H54 (cell line): ENCODE measurements around the gene TTC23L.
"Not testable (repeated sequence)": the region's sequence is repeated elsewhere in the genome, so short reads cannot be mapped to it uniquely, and the experiment has no call there.

ENCODE experiments used
- DNase-seq: peaks from one replicate; pipeline ENCODE4 v3.0.0; 2011; ENCODE audit warnings: low spot score, mixed read lengths; ENCODE audit not compliant: insufficient read length
- FAIRE-seq: peaks from 3 replicates; lab custom pipeline; 2011; peaks lifted over from hg19 to GRCh38; lab: Jason Lieb, UNC
- POLR2A ChIP-seq: IDR thresholded peaks from 2 replicates; pipeline ENCODE4 v1.6.1; 2011; ENCODE audit warnings: low read depth, mild to moderate bottlenecking, low read length

Gene TTC23L

GRCh38 chr5:34822956-34823715 lies 15.8 kb upstream of the TTC23L start:
- no peak for FAIRE-seq

GRCh38 chr5:34826347-34826746 lies 12.6 kb upstream of the TTC23L start:
- no peak for FAIRE-seq
- DNase-seq = no peak

More at GRCh38 chr5:34822956-34823715, 15.8 kb upstream of the TTC23L start:
- DNase-seq = no peak
- no peak for TF ChIP-seq POLR2A

GRCh38 chr5:34827588-34828506 lies 11.1 kb upstream of the TTC23L start:
- no peak for TF ChIP-seq POLR2A
- no peak for FAIRE-seq

More at GRCh38 chr5:34826347-34826746, 12.6 kb upstream of the TTC23L start:
- TF ChIP-seq POLR2A = no peak

GRCh38 chr5:34830827-34831226 lies 8.1 kb upstream of the TTC23L start:
- not testable (repeated sequence) for DNase-seq, FAIRE-seq

More at GRCh38 chr5:34827588-34828506, 11.1 kb upstream of the TTC23L start:
- DNase-seq = no peak

GRCh38 chr5:34831303-34831702 lies 7.7 kb upstream of the TTC23L start:
- TF ChIP-seq POLR2A = no peak
- DNase-seq (no peak), FAIRE-seq (no peak)

- DNase-seq (no peak), FAIRE-seq (no peak)
- no peak for TF ChIP-seq POLR2A
These were observed 6.4 kb upstream of the TTC23L start for GRCh38 chr5:34832568-34832967.

- TF ChIP-seq POLR2A = no peak
- FAIRE-seq = no peak
These were observed 5.9 kb upstream of the TTC23L start for GRCh38 chr5:34833090-34833489.

GRCh38 chr5:34833976-34834793 lies 4.8 kb upstream of the TTC23L start:
- DNase-seq (no peak), FAIRE-seq (no peak)
- no peak for TF ChIP-seq POLR2A

More at GRCh38 chr5:34833090-34833489, 5.9 kb upstream of the TTC23L start:
- DNase-seq = no peak

GRCh38 chr5:34834794-34835089 lies 4.2 kb upstream of the TTC23L start:
- no peak for TF ChIP-seq POLR2A
- DNase-seq (no peak), FAIRE-seq (no peak)

- FAIRE-seq (no peak), DNase-seq (no peak)
- TF ChIP-seq POLR2A = no peak
These were observed 3.3 kb upstream of the TTC23L start for GRCh38 chr5:34835664-34836063.

- FAIRE-seq (no peak), DNase-seq (no peak)
- no peak for TF ChIP-seq POLR2A
These were observed 2.9 kb downstream of the TTC23L start for GRCh38 chr5:34841816-34842215.

GRCh38 chr5:34842554-34842953 lies 3.6 kb downstream of the TTC23L start:
- no peak for FAIRE-seq
- no peak for DNase-seq
- no peak for TF ChIP-seq POLR2A

GRCh38 chr5:34843497-34843896 lies 4.5 kb downstream of the TTC23L start:
- FAIRE-seq = no peak
- TF ChIP-seq POLR2A = no peak
- DNase-seq = no peak
